GM21367 (cell line): ENCODE measurements around the gene ZC3H10.
A peak's percentile ranks its signal among the peaks of the same experiment; 100 is the strongest.

Experiments used
- ATAC-seq: cut with Tn5 transposase; IDR thresholded peaks from one replicate; pipeline ENCODE4 v1.9.1; 2021; ENCODE audit not compliant: unreplicated experiment

Gene ZC3H10

DNA sequence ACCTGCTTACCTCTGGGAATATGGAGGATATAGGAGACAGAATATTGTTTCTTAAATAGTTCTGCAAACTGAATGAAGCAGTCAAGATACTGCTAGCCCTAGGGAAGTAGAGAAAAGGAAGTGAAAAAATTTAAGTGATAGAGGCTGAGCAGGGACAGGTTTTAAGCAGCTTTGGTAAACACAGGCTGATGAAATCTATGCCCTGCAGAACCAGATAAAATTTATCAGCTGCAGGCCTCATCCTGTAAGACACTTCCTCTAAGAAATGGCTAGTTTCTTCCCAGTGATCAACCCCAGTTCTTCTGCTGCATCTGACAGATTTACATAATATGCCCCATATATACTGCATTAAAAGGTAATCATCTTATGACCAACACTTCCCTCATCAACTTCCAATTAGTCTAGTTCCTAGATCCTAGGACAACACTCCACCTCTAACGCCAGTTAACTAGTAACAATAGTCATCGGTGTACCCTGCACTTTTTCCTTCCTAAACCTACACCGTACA is 8.7 kb downstream of the ZC3H10 start:
- ATAC-seq, result no peak

DNA sequence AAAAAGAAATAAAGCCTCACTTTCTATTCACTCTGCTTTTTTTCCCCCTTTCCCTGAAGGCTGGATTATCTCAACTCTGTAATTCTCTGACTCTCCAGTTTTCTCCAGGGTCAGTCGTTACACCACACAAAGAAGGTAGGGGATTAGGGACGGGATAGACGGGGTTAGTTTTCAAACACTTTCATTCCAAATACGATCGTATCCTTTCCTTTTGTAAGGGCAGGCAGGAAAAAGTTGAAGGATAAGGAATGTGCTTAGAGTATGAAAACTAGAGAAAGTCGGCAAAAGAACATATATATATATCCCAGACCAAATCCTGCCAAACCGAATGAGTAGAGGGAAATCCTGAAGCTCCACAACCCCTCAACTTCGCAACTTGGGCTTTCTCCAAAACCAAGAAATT is 9.4 kb downstream of the ZC3H10 start:
- ATAC-seq, result no peak

DNA sequence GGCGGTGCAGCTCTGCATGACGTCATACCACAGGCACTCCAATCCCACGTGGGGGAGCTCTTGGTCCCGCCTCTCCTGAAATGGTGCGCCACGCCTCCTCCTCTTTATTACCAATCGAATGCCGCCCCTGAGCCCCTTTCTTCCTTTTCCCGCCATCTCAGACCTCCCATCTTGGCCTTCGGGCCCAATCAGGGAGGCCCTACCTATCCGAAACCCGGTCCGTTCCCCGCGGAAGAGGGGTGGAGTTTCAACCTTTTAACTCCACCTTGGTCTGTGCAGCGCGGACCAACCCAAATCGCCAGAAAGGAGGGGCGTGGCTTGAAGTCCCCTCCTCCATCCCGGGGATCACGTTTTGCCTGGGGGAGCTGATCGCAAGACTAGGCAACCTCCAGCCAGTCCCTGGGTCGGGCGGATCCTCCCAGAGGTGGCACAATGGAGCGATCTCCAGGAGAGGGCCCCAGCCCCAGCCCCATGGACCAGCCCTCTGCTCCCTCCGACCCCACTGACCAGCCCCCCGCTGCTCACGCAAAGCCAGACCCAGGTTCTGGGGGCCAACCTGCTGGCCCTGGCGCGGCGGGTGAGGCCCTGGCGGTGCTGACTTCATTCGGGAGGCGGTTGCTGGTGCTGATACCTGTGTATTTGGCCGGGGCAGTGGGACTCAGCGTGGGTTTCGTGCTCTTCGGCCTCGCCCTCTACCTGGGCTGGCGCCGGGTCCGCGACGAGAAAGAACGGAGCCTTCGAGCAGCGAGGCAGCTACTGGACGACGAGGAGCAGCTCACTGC is 10.0 kb downstream of the ZC3H10 start, which contains the start of gene ESYT1:
Gene ESYT1, plus strand, starts transcription at position 380 of the 782 bp plus-strand sequence. Its CDS starts 53 bp downstream, at position 433.
- ATAC-seq, result peak; percentile 84

DNA sequence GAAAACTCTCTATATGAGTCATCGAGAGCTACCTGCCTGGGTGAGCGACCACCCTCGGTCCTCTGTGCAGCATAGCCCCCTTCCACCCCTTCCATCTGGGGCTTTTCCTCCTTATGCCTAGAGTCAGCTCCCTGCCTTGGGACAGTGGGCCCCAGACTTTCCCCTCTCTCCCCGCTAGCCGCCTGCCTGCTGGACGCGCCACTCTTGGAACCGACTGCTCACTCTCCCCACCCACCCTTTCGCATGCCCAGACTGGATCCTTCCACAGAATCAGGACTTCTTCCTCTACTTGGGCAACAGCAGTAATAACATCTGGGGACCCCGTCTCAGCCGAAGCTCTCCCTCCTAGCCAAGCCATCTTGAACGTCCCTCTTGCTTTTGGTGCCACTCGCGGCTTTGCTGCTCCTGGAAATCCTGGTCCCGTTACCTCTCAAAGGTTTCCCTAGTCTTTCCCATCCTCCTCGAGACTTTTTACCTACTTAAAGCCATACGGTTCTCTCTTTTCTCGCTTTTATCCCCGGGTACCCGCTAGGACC is 10.7 kb downstream of the ZC3H10 start:
- ATAC-seq, result peak; percentile 1

DNA sequence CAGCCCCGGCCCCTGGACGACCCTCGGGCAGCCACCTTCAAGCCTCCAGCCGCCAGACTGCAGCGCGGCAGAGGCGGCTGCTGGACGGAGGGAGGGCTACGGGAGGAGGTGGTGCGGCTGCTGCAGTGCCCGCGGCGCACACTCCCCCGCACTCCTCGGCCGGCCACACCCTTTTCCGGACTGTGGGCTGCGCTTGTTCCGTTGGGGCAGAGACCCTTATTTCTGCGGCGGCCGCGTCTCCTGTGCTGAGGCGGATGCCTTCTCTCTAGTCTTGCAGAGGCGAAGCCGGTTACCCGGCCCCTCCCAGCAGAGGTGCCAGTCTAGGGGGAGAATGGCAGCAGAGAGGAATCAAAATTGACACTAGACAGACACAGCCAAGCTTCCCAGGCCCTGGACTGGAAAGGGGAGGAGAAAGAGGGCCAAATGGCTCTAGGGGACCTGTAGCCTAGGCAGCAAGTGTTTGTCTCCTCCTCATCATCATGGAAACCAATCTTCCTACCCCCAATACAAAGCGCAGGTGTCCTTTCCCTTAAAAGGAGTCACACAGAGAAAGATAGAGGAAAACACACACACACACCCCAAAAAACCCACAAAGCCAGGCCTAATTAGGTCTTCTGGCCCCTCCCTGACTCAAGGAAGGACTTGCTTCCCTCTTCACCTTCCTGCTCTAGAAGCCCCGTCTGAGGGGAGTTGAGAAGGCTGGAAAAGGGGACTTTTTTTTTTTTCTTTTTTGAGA is 11.3 kb downstream of the ZC3H10 start:
- ATAC-seq, result no peak

DNA sequence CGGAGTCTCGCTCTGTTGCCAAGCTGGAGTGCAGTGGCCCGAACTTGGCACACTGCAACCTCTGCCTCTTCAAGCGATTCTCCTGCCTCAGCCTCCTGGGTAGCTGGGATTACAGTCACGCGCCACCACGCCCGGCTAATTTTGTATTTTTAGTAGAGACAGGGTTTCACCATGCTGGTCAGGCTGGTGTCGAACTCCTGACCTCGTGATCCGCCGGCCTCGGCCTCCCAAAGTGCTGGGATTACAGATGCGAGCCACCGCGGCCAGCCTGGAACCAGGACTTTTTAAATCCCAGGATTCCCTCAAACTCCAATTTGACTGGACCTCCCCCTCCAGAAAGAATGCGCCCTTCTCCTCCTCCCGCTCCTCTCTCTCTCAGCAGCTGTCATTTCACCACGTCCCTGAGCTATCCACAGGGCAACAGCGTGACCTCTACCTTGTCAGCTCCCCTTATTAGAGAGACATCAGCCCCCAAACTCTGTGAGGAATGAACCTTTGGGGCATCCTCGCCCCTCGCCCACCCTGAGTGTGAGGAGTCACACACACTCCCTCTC is 12.0 kb downstream of the ZC3H10 start:
- ATAC-seq, result no peak

DNA sequence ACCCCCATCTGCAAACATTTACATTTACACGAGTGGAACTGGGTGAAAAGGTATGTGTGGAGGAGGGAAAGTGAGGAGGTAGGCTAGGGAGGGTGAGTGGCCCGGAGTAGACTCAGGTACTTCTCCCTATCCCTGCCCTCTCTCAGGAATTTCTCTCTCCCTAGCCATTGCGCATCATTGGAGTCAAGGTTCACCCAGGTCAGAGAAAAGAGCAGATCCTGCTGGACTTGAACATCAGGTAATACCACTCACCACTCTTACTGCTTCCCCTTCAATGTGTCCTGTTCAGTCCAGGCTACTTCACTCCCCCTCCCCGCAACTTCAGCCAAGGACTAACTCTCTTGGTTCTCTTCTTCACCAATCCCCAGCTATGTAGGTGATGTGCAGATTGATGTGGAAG is 12.8 kb downstream of the ZC3H10 start:
- no peak for ATAC-seq

DNA sequence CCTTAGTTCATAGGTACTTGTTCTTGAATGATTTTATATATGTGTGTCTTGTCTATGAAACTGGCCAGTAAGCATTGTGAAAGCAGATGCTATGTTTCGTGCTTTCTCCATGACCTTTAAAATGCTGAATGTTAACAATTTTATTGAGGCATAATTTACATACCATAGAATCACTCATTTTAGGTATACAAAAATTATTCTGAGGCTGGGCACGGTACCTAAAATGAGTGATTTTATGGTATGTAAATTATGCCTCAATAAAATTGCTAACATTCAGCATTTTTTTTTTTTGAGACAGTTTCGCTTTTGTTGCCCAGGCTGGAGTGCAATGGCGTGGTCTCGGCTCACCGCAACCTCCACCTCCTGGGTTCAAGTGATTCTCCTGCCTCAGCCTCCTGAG is 16.8 kb downstream of the ZC3H10 start:
- no peak for ATAC-seq

DNA sequence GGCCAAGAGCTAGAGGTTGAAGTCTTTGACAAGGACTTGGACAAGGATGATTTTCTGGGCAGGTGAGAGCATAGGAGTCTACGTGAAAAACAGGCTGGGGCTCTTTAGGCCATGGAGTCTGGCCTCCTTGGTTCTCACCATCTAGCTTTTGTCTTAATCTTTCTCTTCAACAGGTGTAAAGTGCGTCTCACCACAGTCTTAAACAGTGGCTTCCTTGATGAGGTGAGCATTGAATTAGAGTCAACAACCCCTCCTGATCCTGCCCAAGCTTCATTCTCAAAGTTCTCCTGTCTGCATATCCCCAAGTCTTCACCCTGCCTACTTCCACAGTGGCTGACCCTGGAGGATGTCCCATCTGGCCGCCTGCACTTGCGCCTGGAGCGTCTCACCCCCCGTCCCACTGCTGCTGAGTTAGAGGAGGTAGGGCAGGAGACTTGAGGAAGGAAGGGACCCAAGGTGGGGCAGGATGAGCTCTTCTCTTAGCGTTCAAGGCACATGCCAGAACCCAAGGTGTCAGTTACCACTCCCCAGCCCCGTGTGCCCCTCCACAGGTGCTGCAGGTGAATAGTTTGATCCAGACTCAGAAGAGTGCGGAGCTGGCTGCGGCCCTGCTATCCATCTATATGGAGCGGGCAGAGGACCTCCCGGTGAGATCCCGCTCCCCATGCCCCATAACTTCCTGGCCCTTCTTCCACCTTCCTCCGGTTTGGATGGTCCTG is 19.9 kb downstream of the ZC3H10 start:
- no peak for ATAC-seq

DNA sequence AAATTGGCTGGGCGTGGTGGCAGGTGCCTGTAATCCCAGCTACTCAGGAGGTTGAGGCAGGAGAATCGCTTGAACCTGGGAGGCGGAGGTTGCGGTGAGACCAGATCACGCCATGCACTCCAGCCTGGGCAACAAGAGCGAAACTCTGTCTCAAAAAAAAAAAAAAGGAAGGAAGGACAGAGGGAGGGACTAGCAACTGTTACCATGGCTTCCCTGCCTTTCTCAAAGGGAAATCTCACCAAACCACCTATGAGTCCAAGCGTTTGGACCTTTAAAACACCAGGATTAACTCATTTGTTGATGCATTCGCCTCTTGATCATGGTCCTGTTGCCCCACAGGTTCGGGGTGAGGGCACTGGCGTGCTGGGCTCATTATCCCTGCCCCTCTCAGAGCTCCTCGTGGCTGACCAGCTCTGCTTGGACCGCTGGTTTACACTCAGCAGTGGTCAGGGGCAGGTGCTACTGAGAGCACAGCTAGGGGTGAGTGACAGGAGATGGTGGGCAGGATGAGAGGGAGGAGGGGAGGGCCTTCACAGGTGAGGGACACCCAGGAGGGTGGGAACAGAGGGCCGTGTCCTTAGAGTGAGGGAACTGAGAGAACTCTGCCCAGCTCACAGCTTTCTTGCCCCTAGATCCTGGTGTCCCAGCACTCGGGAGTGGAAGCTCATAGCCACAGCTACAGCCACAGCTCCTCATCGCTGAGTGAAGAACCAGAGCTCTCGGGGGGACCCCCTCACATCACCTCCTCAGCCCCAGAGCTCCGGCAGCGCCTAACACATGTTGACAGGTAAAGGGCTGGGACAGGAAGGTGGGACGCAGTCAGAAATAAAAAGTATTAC is 24.1 kb downstream of the ZC3H10 start:
- no peak for ATAC-seq

DNA sequence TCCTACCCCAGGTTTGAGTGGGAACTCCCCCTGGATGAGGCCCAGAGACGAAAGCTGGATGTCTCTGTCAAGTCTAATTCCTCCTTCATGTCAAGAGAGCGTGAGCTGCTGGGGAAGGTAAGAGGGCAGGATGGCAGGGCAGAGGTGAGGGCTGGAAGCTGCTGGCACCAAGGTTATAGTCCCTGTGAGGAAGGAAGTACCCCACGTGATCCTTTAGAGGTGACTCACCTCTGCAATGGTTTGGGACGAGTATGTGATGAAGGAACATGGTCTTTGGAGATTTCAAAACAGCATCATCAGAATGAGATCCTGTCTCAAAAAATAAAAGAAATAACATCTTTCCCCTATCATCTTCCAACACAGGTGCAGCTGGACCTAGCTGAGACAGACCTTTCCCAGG is 25.2 kb downstream of the ZC3H10 start:
- ATAC-seq, result no peak

DNA sequence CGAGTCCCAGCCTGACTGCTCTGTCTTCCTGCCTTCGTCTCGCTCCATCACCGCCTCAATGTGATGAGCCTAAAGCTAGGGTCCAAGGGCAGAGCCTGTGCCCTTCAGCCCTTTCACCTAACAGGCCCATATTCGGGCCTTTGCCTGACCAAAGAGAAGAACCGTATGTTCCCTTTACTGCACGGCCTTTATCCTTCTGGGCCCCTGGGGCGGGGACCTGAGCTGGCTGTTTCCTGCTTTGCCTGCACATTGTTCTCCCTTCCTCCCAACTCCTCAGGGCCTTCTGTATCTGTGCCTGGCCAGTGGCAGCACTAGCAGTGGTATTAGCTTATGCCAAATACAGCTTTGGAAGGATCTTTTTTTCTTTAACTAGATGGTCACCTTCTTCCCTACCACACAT is 25.8 kb downstream of the ZC3H10 start:
- ATAC-seq, result no peak

DNA sequence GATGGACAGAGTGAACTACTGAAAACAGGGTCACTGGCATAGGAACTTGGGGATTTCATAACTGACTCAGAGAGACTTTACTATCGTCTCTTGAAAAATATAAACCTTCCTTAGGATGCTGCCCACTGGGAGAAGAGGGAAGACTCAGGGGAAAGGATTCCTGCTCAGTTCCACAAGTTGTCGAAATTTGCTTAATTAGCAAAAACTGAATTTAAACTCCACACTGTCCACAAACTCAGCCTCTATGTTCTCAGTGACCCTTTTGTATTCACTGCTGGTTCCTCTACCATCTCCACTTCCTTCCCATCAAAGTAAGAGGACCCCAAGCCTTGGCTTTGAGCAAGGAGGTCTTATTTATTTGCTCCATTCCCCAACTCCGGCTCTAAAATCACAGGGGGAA is 27.2 kb downstream of the ZC3H10 start:
- ATAC-seq, result no peak

DNA sequence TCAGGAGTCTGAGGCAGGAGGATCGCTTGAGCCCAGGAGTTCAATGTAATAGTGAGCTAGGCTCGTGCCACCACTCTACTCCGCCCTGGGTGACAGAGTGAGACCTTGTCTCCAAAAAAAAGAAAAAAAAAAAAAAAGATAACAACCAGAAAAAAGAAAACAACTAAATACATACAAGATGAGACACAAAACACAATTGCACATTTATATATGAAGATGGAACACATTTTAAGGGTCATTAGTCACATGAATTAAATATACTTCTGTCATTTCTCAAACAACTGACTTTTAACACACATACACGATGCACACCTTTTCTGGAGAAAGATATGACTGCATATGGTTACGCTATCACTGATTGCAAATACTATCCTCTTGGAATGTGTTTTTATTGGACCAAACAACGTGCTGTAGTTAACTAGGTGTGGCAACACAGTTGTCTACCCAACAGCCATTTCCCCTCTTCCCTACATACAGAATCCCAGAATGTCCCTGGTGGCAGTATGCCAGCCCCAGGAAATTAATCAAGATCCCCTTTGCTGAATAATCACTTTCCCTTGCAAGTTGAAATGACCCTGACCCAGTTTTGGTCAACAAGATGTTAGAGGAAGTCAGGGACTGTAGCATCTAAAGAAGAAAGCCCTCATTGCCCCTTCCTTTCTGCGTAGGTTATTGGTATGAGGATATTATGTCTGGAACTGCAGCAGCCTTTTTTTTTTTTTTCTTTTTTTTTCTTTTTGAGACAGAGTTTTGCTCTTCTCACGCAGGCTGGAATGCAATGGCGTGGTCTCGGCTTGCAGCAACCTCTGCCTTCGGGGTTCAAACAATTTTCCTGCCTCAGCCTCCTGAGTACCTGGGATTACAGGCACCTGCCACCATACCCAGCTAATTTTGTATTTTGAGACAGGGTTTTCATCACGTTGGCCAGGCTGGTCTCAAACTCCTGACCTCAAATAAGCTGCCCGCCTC is 28.7 kb downstream of the ZC3H10 start:
- no peak for ATAC-seq

DNA sequence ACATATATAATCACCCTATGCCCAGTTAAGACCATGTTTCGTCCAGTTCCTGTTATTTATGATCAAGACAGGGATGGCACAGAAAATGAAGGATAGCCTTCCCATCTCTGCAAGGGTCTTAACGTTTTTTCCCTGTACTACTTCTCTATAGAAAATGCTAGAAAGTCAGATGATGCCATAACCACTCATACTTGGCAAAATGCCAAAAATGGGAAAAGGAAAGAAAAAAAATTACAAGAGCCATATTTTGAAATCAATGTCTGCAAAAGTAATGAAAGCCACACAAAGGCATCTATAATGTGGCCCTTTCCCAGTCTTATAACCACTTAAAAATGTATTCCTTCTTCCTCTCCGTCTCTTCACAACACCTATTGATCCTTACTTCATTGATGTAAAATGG is 32.5 kb downstream of the ZC3H10 start:
- no peak for ATAC-seq

DNA sequence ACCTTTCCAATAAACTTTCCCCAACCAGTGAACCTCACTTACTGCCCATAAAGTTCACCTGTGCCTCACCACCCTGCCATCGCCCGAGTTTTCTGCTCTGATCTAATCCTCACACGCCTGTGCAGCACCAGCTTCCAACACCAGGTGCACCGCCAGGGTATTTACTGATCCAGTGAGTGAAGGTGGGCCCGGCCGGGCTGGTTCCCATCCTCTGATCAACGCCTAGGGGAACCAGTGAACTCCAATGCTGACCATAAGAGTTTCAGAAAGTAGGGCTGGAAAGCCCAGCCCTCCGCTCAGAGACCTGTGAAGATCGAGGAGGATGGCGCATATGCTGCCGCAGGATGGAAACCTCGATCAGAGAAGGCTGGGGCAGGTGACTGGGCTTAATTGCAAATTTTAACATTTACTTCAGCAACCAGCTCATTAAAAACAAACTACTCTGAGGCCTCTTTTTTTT is 33.6 kb downstream of the ZC3H10 start:
- no peak for ATAC-seq

DNA sequence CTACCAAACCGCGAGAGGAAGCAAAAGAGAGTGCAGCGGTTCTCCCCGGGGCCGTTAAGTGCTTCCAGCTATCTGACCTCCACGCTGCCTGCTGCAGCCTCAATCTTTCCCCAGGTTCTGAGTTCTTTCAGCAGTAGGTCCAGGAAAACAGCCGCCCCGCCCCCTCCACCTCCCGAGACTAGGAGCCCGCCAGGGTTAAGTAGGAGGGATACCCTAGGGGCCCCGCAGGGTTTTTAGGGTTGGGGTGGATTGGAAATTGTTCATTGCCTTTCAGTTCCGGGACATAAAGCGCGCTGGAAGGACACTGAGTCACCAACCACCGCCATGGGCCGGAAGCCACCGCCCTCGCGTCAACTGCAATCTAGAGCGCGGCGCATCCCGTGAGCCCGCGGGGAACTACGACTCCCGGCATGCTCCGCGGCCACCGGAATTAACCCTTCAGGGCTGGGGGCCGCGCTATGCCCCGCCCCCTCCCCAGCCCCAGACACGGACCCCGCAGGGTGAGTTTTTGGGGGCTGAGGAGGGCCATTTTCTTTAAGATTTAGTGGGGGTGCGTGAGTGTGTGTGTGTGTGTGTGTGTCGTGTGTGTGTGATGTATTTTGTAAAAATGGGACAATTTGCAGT is 34.2 kb downstream of the ZC3H10 start, which contains the start of gene MYL6B:
Gene MYL6B, plus strand, starts transcription at position 456 of the 624 bp plus-strand sequence. CDS start 1,332 bp downstream, outside the sequence.
- ATAC-seq, result peak; percentile 66
